ENCODE results near the gene ISM1. TPM values are rescaled to one million over a fixed set of nuclear protein-coding genes. Genes with fewer than 3 reads are reported as not detected.

The ISM1 gene
- total and polyA plus RNA-seq, 2 donors (not counting 1 experiment from before 2014, with no cell fraction given), result 0.10 to 0.17 TPM

DNA sequence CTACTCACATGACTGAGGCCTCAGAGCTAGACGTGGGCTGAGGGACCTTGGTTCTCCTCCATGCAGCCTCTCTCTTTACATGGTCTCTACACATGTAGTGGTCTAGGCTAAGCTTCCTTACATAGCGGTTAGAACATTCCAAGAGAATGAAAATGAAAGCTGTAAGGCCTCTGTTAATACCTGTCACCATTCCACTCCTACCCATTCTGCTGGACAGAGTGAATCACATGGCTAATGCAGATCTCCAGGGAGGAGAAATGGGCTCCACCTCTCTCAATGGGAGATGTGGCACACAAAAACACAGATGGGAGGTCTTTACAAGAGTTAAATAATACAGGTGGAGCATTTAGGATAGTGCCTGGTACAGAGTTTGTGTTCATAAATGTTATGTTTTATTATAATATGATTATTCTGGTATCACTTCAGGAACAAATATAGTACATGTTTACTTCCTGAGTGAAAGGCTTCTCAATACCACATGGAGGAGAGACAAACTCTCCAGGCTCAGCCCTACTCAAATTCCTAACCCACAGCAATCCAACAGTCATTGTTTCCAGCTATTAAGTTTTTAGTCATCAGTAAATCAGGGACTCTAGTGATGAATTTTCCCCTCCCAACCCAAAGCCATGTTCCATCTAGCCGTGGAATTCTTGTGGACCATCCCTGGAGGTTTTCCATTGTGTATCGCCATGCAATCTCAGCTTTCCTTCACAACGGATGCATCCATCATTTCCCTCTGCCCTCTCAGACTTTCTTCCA is 57.9 kb downstream of the ISM1 start:
- Histone ChIP-seq H3K9ac (ENCODE audit: insufficient read depth, low read length) (no peak overlapping the region), H3K4me2 (ENCODE audit: extremely low read depth, insufficient read depth, low read length) (no peak overlapping the region), H3K27ac (ENCODE audit: insufficient read depth, low read length) (no peak overlapping the region), H3K9me3 (ENCODE audit: control insufficient read depth, insufficient read depth, low read depth, low read length) (no peaks in the 10 kb centered on the region), H2AFZ (ENCODE audit: low read length) (no peak overlapping the region), H3K27me3 (ENCODE audit: control insufficient read depth, insufficient read depth, low read length) (no peaks in the 10 kb centered on the region), H3K4me1 (ENCODE audit: control insufficient read depth, extremely low read depth, insufficient read depth, low read length) (no peaks in the 10 kb centered on the region), H3K4me3 (replicated peaks in 1 of 4; ENCODE audit: control extremely low read depth in 1 of 4, insufficient read depth in 1 of 4, low read depth in 3 of 4, low read length in 4 of 4) (no peak overlapping the region), H3K36me3 (ENCODE audit: control insufficient read depth, insufficient read depth, low read length) (no peaks in the 10 kb centered on the region), H4K20me1 (ENCODE audit: control insufficient read depth, extremely low read depth, insufficient read depth, low read length) (no peaks in the 10 kb centered on the region), H3K79me2 (ENCODE audit: control insufficient read depth, insufficient read depth, low read length) (no peaks in the 10 kb centered on the region)
- DNase-seq (ENCODE audit: low read depth in 2 of 2), result no peak
- no peak for TF ChIP-seq EZH2 (IDR thresholded peaks at IDR 0.05; ENCODE audit: low read length, missing control alignments)

GRCh38 chr20:13280609-13281324 is 59.7 kb downstream of the ISM1 start:
- H4K20me1 ChIP-seq (ENCODE audit: control insufficient read depth, extremely low read depth, insufficient read depth, low read length), result no peaks in the 10 kb centered on the region
- no peaks in the 10 kb centered on the region for H3K36me3 ChIP-seq (ENCODE audit: control insufficient read depth, insufficient read depth, low read length)
- H3K4me1 ChIP-seq (ENCODE audit: control insufficient read depth, extremely low read depth, insufficient read depth, low read length), result no peaks in the 10 kb centered on the region
- no peak overlapping the region for H3K4me3 ChIP-seq (replicated peaks in 1 of 4; ENCODE audit: control extremely low read depth in 1 of 4, insufficient read depth in 1 of 4, low read depth in 3 of 4, low read length in 4 of 4)
- no peaks in the 10 kb centered on the region for H3K27me3 ChIP-seq (ENCODE audit: control insufficient read depth, insufficient read depth, low read length)
- no peak for DNase-seq (ENCODE audit: low read depth in 2 of 2)
- H3K4me2 ChIP-seq (ENCODE audit: extremely low read depth, insufficient read depth, low read length), result no peak overlapping the region
- no peaks in the 10 kb centered on the region for H3K79me2 ChIP-seq (ENCODE audit: control insufficient read depth, insufficient read depth, low read length)
- H3K27ac ChIP-seq (ENCODE audit: insufficient read depth, low read length), result no peak overlapping the region
- no peak overlapping the region for H2AFZ ChIP-seq (ENCODE audit: low read length)
- no peaks in the 10 kb centered on the region for H3K9me3 ChIP-seq (ENCODE audit: control insufficient read depth, insufficient read depth, low read depth, low read length)
- no peak overlapping the region for H3K9ac ChIP-seq (ENCODE audit: insufficient read depth, low read length)
- no peak for TF ChIP-seq EZH2 (IDR thresholded peaks at IDR 0.05; ENCODE audit: low read length, missing control alignments)
- TF ChIP-seq, protein P1, sequence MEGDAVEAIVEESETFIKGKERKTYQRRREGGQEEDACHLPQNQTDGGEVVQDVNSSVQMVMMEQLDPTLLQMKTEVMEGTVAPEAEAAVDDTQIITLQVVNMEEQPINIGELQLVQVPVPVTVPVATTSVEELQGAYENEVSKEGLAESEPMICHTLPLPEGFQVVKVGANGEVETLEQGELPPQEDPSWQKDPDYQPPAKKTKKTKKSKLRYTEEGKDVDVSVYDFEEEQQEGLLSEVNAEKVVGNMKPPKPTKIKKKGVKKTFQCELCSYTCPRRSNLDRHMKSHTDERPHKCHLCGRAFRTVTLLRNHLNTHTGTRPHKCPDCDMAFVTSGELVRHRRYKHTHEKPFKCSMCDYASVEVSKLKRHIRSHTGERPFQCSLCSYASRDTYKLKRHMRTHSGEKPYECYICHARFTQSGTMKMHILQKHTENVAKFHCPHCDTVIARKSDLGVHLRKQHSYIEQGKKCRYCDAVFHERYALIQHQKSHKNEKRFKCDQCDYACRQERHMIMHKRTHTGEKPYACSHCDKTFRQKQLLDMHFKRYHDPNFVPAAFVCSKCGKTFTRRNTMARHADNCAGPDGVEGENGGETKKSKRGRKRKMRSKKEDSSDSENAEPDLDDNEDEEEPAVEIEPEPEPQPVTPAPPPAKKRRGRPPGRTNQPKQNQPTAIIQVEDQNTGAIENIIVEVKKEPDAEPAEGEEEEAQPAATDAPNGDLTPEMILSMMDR (conservative IDR thresholded peaks at IDR 0.05 in 1 of 2, IDR thresholded peaks at IDR 0.05 in 1 of 2; ENCODE audit: low read depth in 1 of 2, low read length in 2 of 2), result no peak

- TF ChIP-seq, protein P1 (conservative IDR thresholded peaks at IDR 0.05 in 1 of 2, IDR thresholded peaks at IDR 0.05 in 1 of 2; ENCODE audit: low read depth in 1 of 2, low read length in 2 of 2), result no peak
- no peak for TF ChIP-seq EZH2 (IDR thresholded peaks at IDR 0.05; ENCODE audit: low read length, missing control alignments)
- H3K27ac ChIP-seq (ENCODE audit: insufficient read depth, low read length), result no peak overlapping the region
- no peaks in the 10 kb centered on the region for H3K79me2 ChIP-seq (ENCODE audit: control insufficient read depth, insufficient read depth, low read length)
- no peaks in the 10 kb centered on the region for H4K20me1 ChIP-seq (ENCODE audit: control insufficient read depth, extremely low read depth, insufficient read depth, low read length)
- H2AFZ ChIP-seq (ENCODE audit: low read length), result no peak overlapping the region
- H3K9me3 ChIP-seq (ENCODE audit: control insufficient read depth, insufficient read depth, low read depth, low read length), result no peaks in the 10 kb centered on the region
- no peaks in the 10 kb centered on the region for H3K27me3 ChIP-seq (ENCODE audit: control insufficient read depth, insufficient read depth, low read length)
- H3K36me3 ChIP-seq (ENCODE audit: control insufficient read depth, insufficient read depth, low read length), result no peaks in the 10 kb centered on the region
- DNase-seq (ENCODE audit: low read depth in 2 of 2), result no peak
- no peaks in the 10 kb centered on the region for H3K4me1 ChIP-seq (ENCODE audit: control insufficient read depth, extremely low read depth, insufficient read depth, low read length)
- no peak overlapping the region for H3K4me2 ChIP-seq (ENCODE audit: extremely low read depth, insufficient read depth, low read length)
- no peak overlapping the region for H3K9ac ChIP-seq (ENCODE audit: insufficient read depth, low read length)
- no peak overlapping the region for H3K4me3 ChIP-seq (replicated peaks in 1 of 4; ENCODE audit: control extremely low read depth in 1 of 4, insufficient read depth in 1 of 4, low read depth in 3 of 4, low read length in 4 of 4)
Measured at GRCh38 chr20:13283869-13284829, 63.1 kb downstream of the ISM1 start.
